Activated T-helper 2 cell treated with anti-CD3 and anti-CD28 coated beads, Interferon-gamma antibody, Interleukin-2, Interleukin-4, amounts not matched to agents 10 μg/mL and 5 μg/mL and 100 μg/mL, durations not matched to agents 14 hours and 24 hours and 36 hours (primary cell): ENCODE results near the gene BCAS3. TPM values are rescaled to one million over a fixed set of nuclear protein-coding genes. Genes with fewer than 3 reads are reported as not detected.
"Not testable (repeated sequence)": the region's sequence is repeated elsewhere in the genome, so short reads cannot be mapped to it uniquely, and the experiment has no call there.

Source experiments
- DNase-seq: peaks from one replicate; pipeline ENCODE4 v3.0.0; 2021; ENCODE audit warnings: low spot score
- H3K27ac Mint-ChIP-seq: one replicate; pipeline ENCODE4 v1.8.0; 2021; ENCODE audit warnings: mixed read lengths
- H3K27me3 Mint-ChIP-seq: one replicate; pipeline ENCODE4 v1.8.0; 2021; ENCODE audit warnings: low read depth, mixed read lengths
- H3K36me3 Mint-ChIP-seq: one replicate; pipeline ENCODE4 v1.8.0; 2021; ENCODE audit warnings: low read depth, mixed read lengths
- H3K4me1 Mint-ChIP-seq: one replicate; pipeline ENCODE4 v1.8.0; 2021; ENCODE audit warnings: low read depth, mixed read lengths
- H3K4me3 Mint-ChIP-seq: one replicate; pipeline ENCODE4 v1.8.0; 2021; ENCODE audit warnings: low read depth, mild to moderate bottlenecking, moderate library complexity, mixed read lengths
- H3K9me3 Mint-ChIP-seq: one replicate; pipeline ENCODE4 v1.8.0; 2021; ENCODE audit warnings: mixed read lengths
- intact Hi-C: fragments of 100-400 bp; cut with micrococcal nuclease; formaldehyde crosslinking; loops from one replicate; pipeline ENCODE4 v1.15.1; 2023
- total RNA-seq: library from RNA; stranded (reverse); gene quantifications from 2 replicates; pipeline ENCODE4 v1.2.3, GENCODE V29; 2022

BCAS3 gene
- total RNA-seq, 1 donor from 2014 or later = 10.7 TPM

- Mint-ChIP-seq H3K36me3 (no peaks in the 10 kb centered on the region), H3K9me3 (no peaks in the 10 kb centered on the region), H3K27ac (peak overlapping the region; percentile 55), H3K4me1 (peaks cover 20% of the 10 kb centered on the region), H3K27me3 (no peaks in the 10 kb centered on the region), H3K4me3 (peak overlapping the region; percentile 26)
- intact Hi-C loops = loop anchor here (5.0 kb wide), 1 partner anchor 41 kb away; no protein-coding TSS in a partner anchor
- no peak for DNase-seq
Measured at GRCh38 chr17:61240851-61241468, 563.3 kb downstream of the BCAS3 start.

- not testable (repeated sequence) for H3K9me3 Mint-ChIP-seq
Measured at GRCh38 chr17:61244988-61245387, 567.3 kb downstream of the BCAS3 start.

GRCh38 chr17:61245706-61246135 lies 568.1 kb downstream of the BCAS3 start:
- H3K4me3 Mint-ChIP-seq = no peak overlapping the region
- no peaks in the 10 kb centered on the region for H3K27me3 Mint-ChIP-seq
- intact Hi-C loops = no loop called here
- peaks cover 21% of the 10 kb centered on the region for H3K4me1 Mint-ChIP-seq
- no peaks in the 10 kb centered on the region for H3K36me3 Mint-ChIP-seq
- H3K27ac Mint-ChIP-seq = no peak overlapping the region
- DNase-seq = no peak
- no peaks in the 10 kb centered on the region for H3K9me3 Mint-ChIP-seq

More at GRCh38 chr17:61244988-61245387, 567.3 kb downstream of the BCAS3 start:
- H3K27ac Mint-ChIP-seq, H3K27me3 Mint-ChIP-seq, DNase-seq, H3K4me3 Mint-ChIP-seq, H3K36me3 Mint-ChIP-seq: not testable (repeated sequence)
- intact Hi-C loops = loop anchor here (5.0 kb wide), 1 partner anchor 37 kb away; no protein-coding TSS in a partner anchor
- peaks cover 15% of the 10 kb centered on the region for H3K4me1 Mint-ChIP-seq

GRCh38 chr17:61247439-61247838 lies 569.8 kb downstream of the BCAS3 start:
- no peaks in the 10 kb centered on the region for H3K9me3 Mint-ChIP-seq
- H3K36me3 Mint-ChIP-seq = no peaks in the 10 kb centered on the region
- intact Hi-C loops = no loop called here
- H3K27ac Mint-ChIP-seq = no peak overlapping the region
- H3K27me3 Mint-ChIP-seq = no peaks in the 10 kb centered on the region
- H3K4me3 Mint-ChIP-seq = no peak overlapping the region
- DNase-seq = no peak
- H3K4me1 Mint-ChIP-seq = peaks cover 23% of the 10 kb centered on the region

GRCh38 chr17:61248399-61248798 lies 570.7 kb downstream of the BCAS3 start:
- intact Hi-C loops = no loop called here
- Mint-ChIP-seq H3K4me3 (no peak overlapping the region), H3K27ac (no peak overlapping the region), H3K27me3 (no peaks in the 10 kb centered on the region), H3K4me1 (peaks cover 23% of the 10 kb centered on the region), H3K9me3 (no peaks in the 10 kb centered on the region), H3K36me3 (no peaks in the 10 kb centered on the region)
- DNase-seq = no peak

- no peaks in the 10 kb centered on the region for H3K27me3 Mint-ChIP-seq
- H3K36me3 Mint-ChIP-seq = no peaks in the 10 kb centered on the region
- peaks cover 23% of the 10 kb centered on the region for H3K4me1 Mint-ChIP-seq
- H3K9me3 Mint-ChIP-seq = no peaks in the 10 kb centered on the region
- DNase-seq = no peak
- H3K4me3 Mint-ChIP-seq = no peak overlapping the region
- peak overlapping the region; percentile 14 for H3K27ac Mint-ChIP-seq
- intact Hi-C loops = no loop called here
Measured at GRCh38 chr17:61249649-61250299, 572.1 kb downstream of the BCAS3 start.

GRCh38 chr17:61250335-61250890 lies 572.8 kb downstream of the BCAS3 start:
- DNase-seq = no peak
- intact Hi-C loops = no loop called here
- Mint-ChIP-seq H3K4me1 (peaks cover 24% of the 10 kb centered on the region), H3K27me3 (no peaks in the 10 kb centered on the region), H3K36me3 (no peaks in the 10 kb centered on the region), H3K9me3 (no peaks in the 10 kb centered on the region), H3K4me3 (no peak overlapping the region), H3K27ac (peak overlapping the region; percentile 65)

- intact Hi-C loops = no loop called here
- H3K4me3 Mint-ChIP-seq = no peak overlapping the region
- no peaks in the 10 kb centered on the region for H3K9me3 Mint-ChIP-seq
- H3K27ac Mint-ChIP-seq = no peak overlapping the region
- no peaks in the 10 kb centered on the region for H3K27me3 Mint-ChIP-seq
- peaks cover 24% of the 10 kb centered on the region for H3K4me1 Mint-ChIP-seq
- DNase-seq = no peak
- no peaks in the 10 kb centered on the region for H3K36me3 Mint-ChIP-seq
Measured at GRCh38 chr17:61251939-61252865, 574.6 kb downstream of the BCAS3 start.

- no peaks in the 10 kb centered on the region for H3K36me3 Mint-ChIP-seq
- no peaks in the 10 kb centered on the region for H3K27me3 Mint-ChIP-seq
- no peaks in the 10 kb centered on the region for H3K9me3 Mint-ChIP-seq
- no peak overlapping the region for H3K27ac Mint-ChIP-seq
- H3K4me1 Mint-ChIP-seq = peaks cover 20% of the 10 kb centered on the region
- no peak for DNase-seq
- intact Hi-C loops = no loop called here
- no peak overlapping the region for H3K4me3 Mint-ChIP-seq
Measured at GRCh38 chr17:61253362-61253761, 575.7 kb downstream of the BCAS3 start.

- no peak overlapping the region for H3K27ac Mint-ChIP-seq
- no peaks in the 10 kb centered on the region for H3K27me3 Mint-ChIP-seq
Measured at GRCh38 chr17:61253937-61254574, 576.4 kb downstream of the BCAS3 start.

GRCh38 chr17:61254904-61255303 lies 577.3 kb downstream of the BCAS3 start:
- no peak for DNase-seq
- intact Hi-C loops = no loop called here
- no peak overlapping the region for H3K27ac Mint-ChIP-seq

More at GRCh38 chr17:61253937-61254574, 576.4 kb downstream of the BCAS3 start:
- no peak for DNase-seq
- Mint-ChIP-seq H3K4me1 (peaks cover 18% of the 10 kb centered on the region), H3K36me3 (no peaks in the 10 kb centered on the region), H3K9me3 (no peaks in the 10 kb centered on the region), H3K4me3 (no peak overlapping the region)
- intact Hi-C loops = no loop called here

GRCh38 chr17:61255647-61256046 lies 578.0 kb downstream of the BCAS3 start:
- Mint-ChIP-seq H3K9me3 (no peaks in the 10 kb centered on the region), H3K4me1 (peaks cover 9% of the 10 kb centered on the region), H3K36me3 (no peaks in the 10 kb centered on the region), H3K27me3 (no peaks in the 10 kb centered on the region), H3K4me3 (no peak overlapping the region), H3K27ac (no peak overlapping the region)
- no peak for DNase-seq
- intact Hi-C loops = no loop called here

More at GRCh38 chr17:61254904-61255303, 577.3 kb downstream of the BCAS3 start:
- Mint-ChIP-seq H3K9me3 (no peaks in the 10 kb centered on the region), H3K4me3 (no peak overlapping the region), H3K36me3 (no peaks in the 10 kb centered on the region), H3K27me3 (no peaks in the 10 kb centered on the region), H3K4me1 (peaks cover 17% of the 10 kb centered on the region)
